ENCODE results near the gene NGFR.
"Not testable (repeated sequence)": the region's sequence is repeated elsewhere in the genome, so short reads cannot be mapped to it uniquely, and the experiment has no call there.

- TF ChIP-seq CTCF (IDR thresholded peaks at IDR 0.05); POLR2AphosphoS5 (IDR thresholded peaks at IDR 0.05); POLR2A (IDR thresholded peaks at IDR 0.05); EP300 (IDR thresholded peaks at IDR 0.05; ENCODE audit: low read depth): not testable (repeated sequence)
Measured at GRCh38 chr17:49502680-49503079, 7.6 kb downstream of the NGFR start.

Measured in transverse colon (tissue), 4 donors.